ENCODE results near the gene PALLD.

GRCh38 chr4:168893807-168894206 lies 397.0 kb downstream of the PALLD start:
- TF ChIP-seq POU5F1 (IDR thresholded peaks at IDR 0.05; ENCODE audit: low read depth, low read length) (no peak), POLR2A (IDR thresholded peaks at IDR 0.05; ENCODE audit: control extremely low read depth in 1 of 2, low read depth in 2 of 2, low read length in 2 of 2) (no peak), YY1 (IDR thresholded peaks at IDR 0.05; ENCODE audit: low read depth, low read length) (no peak), POLR2AphosphoS5 (IDR thresholded peaks at IDR 0.05; ENCODE audit: low read depth, low read length) (no peak)
- TF ChIP-seq, protein P1, sequence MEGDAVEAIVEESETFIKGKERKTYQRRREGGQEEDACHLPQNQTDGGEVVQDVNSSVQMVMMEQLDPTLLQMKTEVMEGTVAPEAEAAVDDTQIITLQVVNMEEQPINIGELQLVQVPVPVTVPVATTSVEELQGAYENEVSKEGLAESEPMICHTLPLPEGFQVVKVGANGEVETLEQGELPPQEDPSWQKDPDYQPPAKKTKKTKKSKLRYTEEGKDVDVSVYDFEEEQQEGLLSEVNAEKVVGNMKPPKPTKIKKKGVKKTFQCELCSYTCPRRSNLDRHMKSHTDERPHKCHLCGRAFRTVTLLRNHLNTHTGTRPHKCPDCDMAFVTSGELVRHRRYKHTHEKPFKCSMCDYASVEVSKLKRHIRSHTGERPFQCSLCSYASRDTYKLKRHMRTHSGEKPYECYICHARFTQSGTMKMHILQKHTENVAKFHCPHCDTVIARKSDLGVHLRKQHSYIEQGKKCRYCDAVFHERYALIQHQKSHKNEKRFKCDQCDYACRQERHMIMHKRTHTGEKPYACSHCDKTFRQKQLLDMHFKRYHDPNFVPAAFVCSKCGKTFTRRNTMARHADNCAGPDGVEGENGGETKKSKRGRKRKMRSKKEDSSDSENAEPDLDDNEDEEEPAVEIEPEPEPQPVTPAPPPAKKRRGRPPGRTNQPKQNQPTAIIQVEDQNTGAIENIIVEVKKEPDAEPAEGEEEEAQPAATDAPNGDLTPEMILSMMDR (IDR thresholded peaks at IDR 0.05; ENCODE audit: control extremely low read depth in 1 of 3, insufficient read depth in 1 of 3, low read depth in 1 of 3, low read length in 3 of 3) = no peak

Measured in H1 (cell line).